Bronchial epithelial cell (primary cell): ENCODE results near the gene FLRT2. TPM values are rescaled to one million over a fixed set of nuclear protein-coding genes. Genes with fewer than 3 reads are reported as not detected.

Source experiments
- DNase-seq: peaks from one replicate; pipeline ENCODE4 v3.0.0-alpha.2; 2010; ENCODE audit warnings: low read depth
- FAIRE-seq: peaks from 2 replicates; lab custom pipeline; 2011; peaks lifted over from hg19 to GRCh38; lab: Jason Lieb, UNC
- H3K27me3 ChIP-seq: 2 replicates; pipeline ENCODE4 v1.5.1; 2011; ENCODE audit warnings: low read length; ENCODE audit not compliant: control insufficient read depth, insufficient read depth
- H3K36me3 ChIP-seq: 2 replicates; pipeline ENCODE4 v1.5.1; 2011; ENCODE audit warnings: low read length; ENCODE audit not compliant: control insufficient read depth, insufficient read depth
- H3K4me3 ChIP-seq: 2 replicates; pipeline ENCODE4 v1.5.1; 2011; ENCODE audit warnings: mild to moderate bottlenecking, low read depth, low read length, control low read depth
- CTCF ChIP-seq: IDR thresholded peaks from 2 replicates; pipeline ENCODE4 v1.5.1; 2011; ENCODE audit warnings: mild to moderate bottlenecking, moderate library complexity, low read length, control low read depth, inconsistent platforms; ENCODE audit not compliant: insufficient read depth, severe bottlenecking
- total RNA-seq: library from RNA; depleted of rRNA; stranded (reverse); fragments of >200 nt; gene quantifications from 2 replicates; pipeline ENCODE4 v1.2.1, GENCODE V29; 2014

Gene FLRT2
- total RNA-seq, 1 donor from 2014 or later, result 7.1 TPM

DNA sequence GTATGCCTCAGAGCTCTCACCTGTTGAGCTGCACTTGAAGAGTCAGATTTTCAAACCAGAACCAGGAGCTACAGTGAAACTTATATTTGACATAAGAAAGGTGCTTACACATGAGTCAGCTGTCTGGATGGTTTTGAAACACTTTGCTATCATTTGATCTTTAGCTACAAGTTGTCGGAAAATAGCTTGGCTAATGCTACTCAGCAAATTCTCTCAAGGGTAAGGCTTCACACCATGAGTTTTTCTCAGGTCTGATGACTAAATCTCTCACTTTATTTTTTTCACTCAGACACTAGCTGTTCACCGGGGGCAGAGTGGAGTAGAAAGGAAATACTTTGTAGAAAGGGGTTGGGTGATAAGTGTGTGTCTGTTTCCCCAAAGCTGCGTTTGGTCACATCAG lies 171.8 kb downstream of the FLRT2 start:
- H3K27me3 ChIP-seq, result no peaks in the 10 kb centered on the region
- DNase-seq, result peak; percentile 18
- FAIRE-seq, result no peak
- no peak overlapping the region for H3K4me3 ChIP-seq
- no peaks in the 10 kb centered on the region for H3K36me3 ChIP-seq
- TF ChIP-seq CTCF, result no peak

DNA sequence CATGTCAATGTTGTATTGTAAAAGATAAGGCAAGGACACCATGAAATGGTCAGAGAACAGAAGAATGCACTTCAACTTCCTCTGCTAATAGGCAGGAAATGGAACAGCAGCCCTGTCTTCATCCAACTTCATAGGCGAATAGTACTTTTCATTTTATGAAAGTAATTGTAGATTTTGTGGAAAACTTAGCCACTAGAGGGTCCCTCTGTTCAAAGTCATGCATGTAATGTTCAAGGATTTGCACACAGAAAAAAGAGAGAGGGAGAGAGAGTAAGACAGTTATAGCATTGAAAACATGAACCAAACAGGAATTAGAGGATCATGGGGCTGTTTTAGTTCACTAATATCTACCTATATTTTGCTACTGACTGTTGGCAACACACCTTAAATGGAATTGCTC lies 172.2 kb downstream of the FLRT2 start:
- Histone ChIP-seq H3K4me3 (no peak overlapping the region), H3K36me3 (no peaks in the 10 kb centered on the region), H3K27me3 (no peaks in the 10 kb centered on the region)
- FAIRE-seq, result no peak
- TF ChIP-seq CTCF, result no peak
- DNase-seq, result no peak

GRCh38 chr14:85702997-85703396 lies 173.1 kb downstream of the FLRT2 start:
- H3K36me3 ChIP-seq, result no peaks in the 10 kb centered on the region
- DNase-seq, result peak; percentile 7
- no peak for TF ChIP-seq CTCF
- no peak for FAIRE-seq
- H3K4me3 ChIP-seq, result no peak overlapping the region
- no peaks in the 10 kb centered on the region for H3K27me3 ChIP-seq
